Measurements from ENCODE around the gene BBS1.

- TF ChIP-seq POLR2A (IDR thresholded peaks at IDR 0.05; ENCODE audit: low read depth, low read length) (no peak), TAF1 (IDR thresholded peaks at IDR 0.05; ENCODE audit: borderline replicate concordance, low read depth, low read length) (no peak), POLR2AphosphoS5 (IDR thresholded peaks at IDR 0.05; ENCODE audit: low read depth, low read length) (no peak)
Observed at GRCh38 chr11:66479394-66480116, 30.9 kb upstream of the BBS1 start.

Data from GM12892 (cell line).